Stimulated activated CD8-positive, alpha-beta memory T cell treated with anti-CD3 and anti-CD28 coated beads, Interleukin-12 subunit alpha, Interleukin-12 subunit beta, amount 100 ng/mL, for 1 hour (primary cell): ENCODE measurements around the gene C1QTNF7.

Experiments used
- DNase-seq: peaks from one replicate; pipeline ENCODE4 v3.0.0-alpha.2; 2020; ENCODE audit warnings: low read depth

C1QTNF7 gene, protein sequence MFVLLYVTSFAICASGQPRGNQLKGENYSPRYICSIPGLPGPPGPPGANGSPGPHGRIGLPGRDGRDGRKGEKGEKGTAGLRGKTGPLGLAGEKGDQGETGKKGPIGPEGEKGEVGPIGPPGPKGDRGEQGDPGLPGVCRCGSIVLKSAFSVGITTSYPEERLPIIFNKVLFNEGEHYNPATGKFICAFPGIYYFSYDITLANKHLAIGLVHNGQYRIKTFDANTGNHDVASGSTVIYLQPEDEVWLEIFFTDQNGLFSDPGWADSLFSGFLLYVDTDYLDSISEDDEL

DNA sequence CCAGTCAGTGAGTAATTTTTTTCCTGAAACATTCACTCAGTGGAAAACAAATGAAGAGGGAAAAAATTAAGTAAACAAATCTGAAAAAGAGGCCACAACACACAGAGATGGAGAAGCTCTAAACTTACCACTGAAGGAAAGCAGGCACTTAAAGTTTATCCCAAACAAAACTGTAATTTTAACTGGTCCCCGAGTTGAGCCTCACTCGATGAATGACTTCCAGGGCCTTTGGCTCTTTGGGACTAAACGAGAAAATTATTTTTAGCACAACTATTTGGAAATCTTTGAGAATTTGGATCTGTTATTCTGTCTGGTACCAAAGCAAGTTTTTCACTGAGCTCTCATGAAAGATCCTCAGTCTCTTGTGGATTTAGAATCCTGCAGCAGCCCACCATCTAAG is at the start of gene C1QTNF7:
Gene C1QTNF7, plus strand, starts transcription at position 333 of the 400 bp plus-strand sequence. CDS start 7,711 bp downstream, outside the sequence.
- DNase-seq: no peak

GRCh38 chr4:15378062-15378461 is 49.8 kb upstream of the C1QTNF7 start:
- DNase-seq: no peak

DNA sequence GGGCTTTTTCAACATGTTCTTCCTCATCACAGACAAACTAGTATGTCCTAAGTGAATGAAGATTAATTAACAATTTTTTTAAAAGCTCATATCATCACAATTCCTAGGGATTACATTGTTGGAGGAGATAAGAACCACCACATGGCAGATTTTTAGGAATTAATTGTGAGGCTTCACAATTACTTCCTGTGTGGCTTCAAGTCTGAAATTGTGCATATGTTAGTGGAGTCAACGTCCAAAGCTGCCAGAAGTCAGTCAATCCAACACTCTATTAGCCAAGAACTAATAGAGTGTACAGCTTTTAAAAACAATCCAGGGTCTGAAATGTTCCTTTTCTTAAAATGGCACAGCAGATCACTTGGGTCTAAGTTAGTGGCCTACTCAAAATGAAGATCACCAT is 49.3 kb upstream of the C1QTNF7 start:
- DNase-seq: no peak

GRCh38 chr4:15381806-15382338 is 46.0 kb upstream of the C1QTNF7 start:
- no peak for DNase-seq

DNA sequence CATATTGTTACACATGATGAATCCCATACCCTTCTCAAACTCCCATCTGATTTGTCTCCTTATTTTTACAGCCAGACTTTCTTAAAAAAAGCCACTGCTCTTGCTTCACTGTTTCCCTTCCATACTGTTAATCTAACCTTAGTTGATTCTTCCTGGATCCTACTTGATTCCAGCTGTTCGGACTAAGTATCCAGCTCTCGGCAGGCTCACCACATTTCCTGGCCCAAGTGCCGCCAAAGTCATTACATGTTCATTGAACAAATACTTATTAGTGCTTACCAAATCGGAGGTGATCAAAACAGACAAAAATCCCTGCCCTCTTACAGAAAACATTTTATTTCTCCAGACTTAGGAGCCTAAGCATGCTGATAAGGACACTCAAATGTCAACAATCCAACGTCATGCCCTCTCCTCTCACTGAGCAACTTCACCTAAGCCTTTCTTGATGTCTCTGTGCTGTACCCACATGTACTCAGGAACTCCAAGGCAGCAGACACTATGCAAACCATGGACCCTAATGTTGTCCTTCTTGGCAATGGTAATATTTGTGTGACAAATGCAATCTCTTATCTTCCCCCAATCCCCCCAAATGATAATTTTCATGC is 45.1 kb upstream of the C1QTNF7 start:
- DNase-seq: no peak

DNA sequence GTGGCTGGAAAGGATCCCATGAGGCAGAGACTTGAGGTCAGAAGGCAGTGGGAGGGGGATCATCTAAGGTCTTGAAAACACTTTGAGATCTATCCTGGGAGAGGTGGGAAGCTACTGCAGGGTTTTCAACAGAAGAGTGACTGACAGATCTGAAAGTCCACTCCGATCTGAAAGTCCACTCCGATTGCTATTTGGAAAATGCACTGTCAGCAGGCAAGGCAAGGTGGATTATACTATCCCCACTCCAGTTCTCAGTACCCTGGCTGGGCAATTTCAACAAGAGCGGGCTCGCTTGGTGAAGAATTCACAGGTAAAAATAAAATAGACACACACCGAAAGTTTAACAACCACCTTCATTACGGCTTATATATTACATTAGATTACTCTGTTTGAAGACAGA is 42.3 kb upstream of the C1QTNF7 start:
- no peak for DNase-seq

- no peak for DNase-seq
Observed at GRCh38 chr4:15385928-15386327, 41.9 kb upstream of the C1QTNF7 start.

DNA sequence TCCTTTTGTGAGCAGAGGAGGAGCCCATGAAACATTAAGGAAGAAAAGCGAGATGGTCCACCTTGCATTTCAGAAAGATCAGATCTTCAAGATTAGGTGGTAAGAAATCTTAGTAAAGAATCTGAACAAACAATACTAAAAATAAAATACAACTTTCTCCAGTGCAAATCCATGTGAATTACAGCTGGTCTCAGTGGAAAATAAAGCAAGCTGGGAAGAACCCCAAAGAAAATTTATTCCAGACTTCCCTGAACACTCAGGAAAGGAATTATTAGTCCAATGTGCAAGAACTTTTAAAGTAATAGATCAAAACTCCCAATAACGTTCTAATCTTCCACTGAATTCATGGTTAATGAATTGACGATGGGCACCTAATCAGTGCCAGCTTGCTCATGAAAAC is 37.3 kb upstream of the C1QTNF7 start:
- no peak for DNase-seq

DNA sequence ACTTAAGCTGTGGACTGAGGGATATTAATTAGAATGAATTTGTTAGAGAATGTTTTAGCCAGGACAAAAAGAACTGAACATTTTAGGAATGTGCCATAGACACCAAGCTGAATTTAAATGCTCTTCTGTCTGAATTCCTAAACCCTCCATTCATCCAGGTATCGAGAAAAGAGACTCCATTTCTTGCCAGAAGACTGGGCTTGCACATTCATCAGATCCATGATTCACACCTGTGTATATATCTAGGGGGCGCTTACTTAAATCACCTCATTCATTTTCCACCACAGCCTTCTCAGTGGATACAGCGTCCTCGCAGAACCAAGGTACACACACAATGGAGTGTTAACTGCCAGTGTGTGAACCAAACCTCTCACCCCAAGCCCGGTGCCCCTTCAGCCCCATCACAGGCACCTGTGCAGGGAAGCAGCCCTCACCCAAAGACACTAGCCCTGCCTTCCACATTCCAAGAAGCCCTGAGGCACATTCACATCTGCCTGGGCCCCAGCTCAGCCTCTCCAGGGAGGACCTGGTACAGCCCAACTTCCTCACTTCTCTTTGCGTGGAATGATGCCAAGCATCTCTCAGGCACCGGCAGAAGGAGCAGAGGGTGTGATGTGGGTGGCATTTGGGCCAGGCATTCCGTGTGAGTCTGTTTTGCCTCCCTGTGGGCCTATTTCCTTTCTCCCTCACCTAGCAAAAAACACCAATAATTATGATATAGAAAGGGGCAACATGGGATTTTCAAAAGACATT is 35.6 kb upstream of the C1QTNF7 start:
- DNase-seq: no peak

DNA sequence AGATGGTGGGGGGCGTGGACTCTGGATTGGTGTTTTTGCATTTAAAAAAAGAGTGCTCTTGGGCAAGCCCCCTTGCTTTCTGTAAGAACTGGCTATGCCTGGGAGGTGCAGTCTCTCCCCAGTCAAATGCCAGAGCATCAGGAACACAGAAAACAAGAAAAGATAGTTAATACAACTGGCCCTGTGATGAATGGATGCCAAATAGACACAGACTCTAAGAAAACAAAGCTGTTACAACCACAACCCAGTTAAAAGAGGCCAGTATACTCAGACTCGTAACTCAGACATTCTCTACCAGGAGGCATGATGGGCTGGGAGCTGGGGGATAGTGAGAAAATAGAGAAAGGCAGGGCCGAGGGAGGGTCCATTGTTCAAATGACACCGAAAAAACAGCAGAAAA is 32.5 kb upstream of the C1QTNF7 start:
- no peak for DNase-seq

DNA sequence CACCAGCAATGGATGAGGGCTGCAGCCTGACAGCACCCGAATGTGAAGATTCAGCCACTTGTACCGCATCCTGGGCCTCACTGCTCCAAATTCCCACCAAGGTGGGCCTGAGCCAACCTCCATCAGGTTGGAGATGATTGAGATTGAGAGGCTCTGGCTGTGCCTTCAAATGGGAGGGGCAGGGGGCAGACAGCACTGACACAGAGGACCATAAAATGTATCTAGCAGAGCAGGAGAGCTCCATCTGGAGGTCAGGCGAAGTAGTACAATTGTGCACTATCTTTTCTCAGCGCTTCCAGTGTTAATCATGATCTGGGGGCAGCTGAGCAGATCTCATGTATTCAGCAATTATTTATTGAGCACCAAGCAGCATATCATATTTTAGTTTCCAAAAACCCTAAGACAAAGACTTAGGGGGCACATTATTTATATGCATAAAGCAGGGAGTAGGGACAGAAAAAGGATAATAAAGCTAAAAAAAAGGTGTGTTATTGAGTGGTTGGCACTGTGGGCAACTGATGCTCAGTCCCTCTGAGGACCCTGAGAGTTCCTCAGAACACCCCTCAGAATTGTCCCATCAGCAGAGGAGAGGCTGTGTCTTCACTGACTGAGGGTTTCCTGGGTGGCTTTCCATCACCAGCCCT is 31.6 kb upstream of the C1QTNF7 start:
- peak; percentile 20 for DNase-seq

GRCh38 chr4:15398001-15398400 is 29.8 kb upstream of the C1QTNF7 start:
- DNase-seq: no peak

DNA sequence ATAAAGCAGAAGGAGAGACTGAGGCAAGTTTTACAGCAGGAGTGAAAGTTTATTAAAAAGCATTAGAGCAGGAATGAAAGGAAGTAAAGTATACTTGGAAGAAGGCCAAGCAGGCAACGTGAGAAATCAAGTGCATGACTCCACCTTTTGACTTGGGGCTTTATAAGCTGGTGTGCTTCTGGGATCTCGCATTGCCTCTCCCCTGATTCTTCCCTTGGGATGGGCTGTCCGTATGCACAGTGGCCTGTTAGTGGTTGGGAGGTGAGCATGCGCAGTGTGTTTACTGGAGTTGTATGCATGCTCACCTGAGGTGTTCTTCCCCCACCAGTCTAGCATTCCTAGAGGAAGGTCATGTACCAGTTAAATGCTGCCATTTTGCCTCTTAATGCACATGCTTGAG is 29.1 kb upstream of the C1QTNF7 start:
- DNase-seq: no peak

- DNase-seq: no peak
Observed at GRCh38 chr4:15400226-15400625, 27.6 kb upstream of the C1QTNF7 start.

DNA sequence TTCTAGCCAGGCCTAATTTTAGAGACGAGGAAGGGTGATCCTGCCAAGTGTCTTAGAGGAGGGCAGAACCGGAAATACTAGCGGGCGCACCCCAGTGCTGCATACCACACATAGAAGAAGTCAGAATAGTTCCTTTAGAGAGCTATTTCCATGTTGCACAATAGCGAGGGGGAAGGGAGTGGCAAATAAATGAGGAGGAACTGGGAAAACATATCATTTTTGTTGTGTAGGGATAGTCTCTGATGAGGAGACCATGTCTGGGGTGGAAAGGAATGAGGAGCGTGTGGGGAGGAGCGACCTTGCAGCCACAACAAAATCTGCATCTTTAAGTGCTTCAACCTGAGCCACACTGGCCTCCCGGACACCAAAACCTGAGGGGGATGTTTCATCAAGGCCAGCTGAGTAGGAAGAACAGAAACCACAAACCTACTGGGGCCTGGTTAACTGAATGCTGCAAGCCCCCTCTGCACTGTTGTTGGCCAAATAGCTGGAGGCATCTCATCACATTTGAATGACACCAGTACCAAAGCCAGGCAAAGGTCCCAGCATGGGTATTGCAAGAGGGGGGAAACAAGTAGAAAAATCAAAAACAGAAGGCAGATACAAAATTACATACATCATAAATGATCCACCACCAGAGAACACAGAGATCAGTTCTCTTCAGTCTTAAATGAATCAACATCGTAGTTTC is 26.7 kb upstream of the C1QTNF7 start:
- no peak for DNase-seq

DNA sequence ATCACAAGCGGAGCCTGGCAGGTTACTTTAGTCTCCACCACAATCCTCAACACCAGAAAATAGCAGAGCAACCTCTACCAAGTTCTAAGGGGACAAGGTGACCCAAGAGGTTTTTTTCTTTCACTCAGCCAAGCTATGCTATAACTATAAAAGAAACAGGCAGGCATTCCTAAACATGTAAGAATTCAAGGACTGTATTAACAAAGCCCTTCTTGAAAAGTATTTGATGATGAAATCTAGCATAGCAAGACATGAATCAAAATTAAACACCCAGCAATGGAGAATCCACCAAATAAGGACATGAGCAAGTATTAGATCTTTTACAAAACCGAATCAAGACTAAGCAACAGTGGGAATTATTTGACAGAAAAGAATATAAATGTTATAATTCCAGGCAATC is 25.7 kb upstream of the C1QTNF7 start:
- DNase-seq: no peak

DNA sequence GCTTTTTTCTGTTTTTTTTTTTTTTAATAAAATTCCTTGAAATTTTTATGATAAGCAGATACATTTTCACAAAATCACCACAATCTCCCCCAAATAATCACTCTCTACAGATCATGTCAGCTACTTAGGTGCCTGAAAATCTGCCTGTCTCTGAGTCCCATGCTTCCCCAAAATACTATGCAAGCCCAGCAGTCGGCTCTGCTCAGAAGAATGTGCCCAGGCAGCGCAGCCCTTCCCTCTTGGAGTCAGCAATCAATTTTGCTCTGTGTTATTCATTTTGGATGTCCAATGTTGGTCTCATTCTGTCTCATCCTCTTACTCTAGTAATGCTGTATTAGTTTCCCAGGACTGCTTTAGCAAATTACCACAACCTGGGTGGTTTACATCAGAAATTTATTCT is 24.9 kb upstream of the C1QTNF7 start:
- no peak for DNase-seq

- DNase-seq: no peak
Observed at GRCh38 chr4:15405018-15405417, 22.8 kb upstream of the C1QTNF7 start.

DNA sequence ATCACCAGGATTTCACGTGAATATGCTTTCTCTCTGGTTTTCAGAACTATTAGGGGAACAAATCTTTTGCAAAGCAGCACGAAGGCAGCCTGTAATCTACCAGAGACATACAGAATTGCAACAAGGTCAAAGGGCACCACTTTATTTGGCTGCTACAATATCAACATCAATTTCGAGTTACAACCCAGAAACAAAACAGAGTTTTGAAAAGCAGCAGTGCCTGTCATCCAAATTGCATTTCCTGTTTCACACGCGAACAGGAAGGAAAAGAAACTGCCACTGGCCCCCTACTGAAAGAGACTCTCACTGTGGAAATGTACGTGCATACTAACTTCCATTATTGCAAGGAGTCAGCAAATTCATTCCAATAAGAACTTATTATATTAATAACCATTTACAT is 17.1 kb upstream of the C1QTNF7 start:
- peak; percentile 4 for DNase-seq

DNA sequence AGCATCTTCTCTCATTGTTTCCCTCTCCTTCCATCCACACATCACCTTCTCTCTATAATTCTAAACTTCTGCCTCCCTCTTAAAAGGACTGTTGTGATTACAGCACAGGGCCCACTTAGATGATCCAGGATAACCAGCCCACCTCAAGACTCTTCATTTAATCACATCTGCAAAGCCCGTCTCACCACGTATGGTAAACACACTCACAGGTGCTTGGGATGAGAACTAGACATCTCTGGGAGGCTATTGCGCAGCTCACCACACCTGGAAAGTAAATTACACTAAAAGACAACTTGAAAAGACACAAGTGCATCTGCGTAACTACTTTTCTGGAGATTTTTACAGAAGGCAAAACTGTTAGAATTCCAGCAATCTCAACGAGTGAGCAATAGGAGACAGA is 15.4 kb upstream of the C1QTNF7 start:
- DNase-seq: no peak

- DNase-seq: no peak
Observed at GRCh38 chr4:15413010-15413622, 14.7 kb upstream of the C1QTNF7 start.

DNA sequence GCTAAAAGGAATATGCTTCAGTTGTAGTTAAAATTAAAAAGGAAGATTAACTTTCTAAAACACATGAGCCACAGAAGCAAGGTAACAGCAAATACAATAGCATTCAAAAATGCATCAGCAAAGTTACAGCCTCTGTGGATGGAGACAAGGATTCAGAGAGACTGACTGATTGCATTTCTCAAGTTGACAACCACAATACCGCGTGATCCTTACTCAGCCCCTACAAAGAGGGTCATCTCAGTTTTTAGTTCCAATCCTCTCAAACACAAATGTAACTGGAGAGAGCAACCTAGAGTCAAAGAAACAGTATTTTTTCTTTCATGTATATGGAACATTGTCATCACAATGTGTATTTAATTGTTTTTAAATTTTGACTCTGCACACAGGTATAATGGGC is 14.2 kb upstream of the C1QTNF7 start:
- no peak for DNase-seq
